Right lobe of liver (tissue), 6 donors: ENCODE data around the gene JAG1. TPM values are rescaled to one million over a fixed set of nuclear protein-coding genes. Genes with fewer than 3 reads are reported as not detected.

Experiments used
- ATAC-seq, 4 donors: fragments of 200-7000 bp; cut with Tn5 transposase; one replicate each; pipeline ENCODE4 v1.9.1; 2020; ENCODE audit warnings: mild to moderate bottlenecking in 4 of 4, moderate library complexity in 4 of 4
- DNase-seq, 3 donors: peaks; one replicate each; pipeline ENCODE4 v3.0.0-alpha.2; 2020
- H3K27ac ChIP-seq, 3 donors: fragments of 200-600 bp; one replicate each; pipeline ENCODE4 v1.8.0; 2022
- H3K27me3 ChIP-seq, 2 donors: fragments of 200-600 bp; one replicate each; pipeline ENCODE4 v1.8.0; 2022
- H3K36me3 ChIP-seq, 4 donors: fragments of 200-600 bp; sonication (generic) in 1 of 4; one replicate each; pipeline versions ENCODE4 v1.5.1 to v1.8.0; 2017 to 2022; ENCODE audit warnings: control low read depth in 1 of 4
- H3K4me1 ChIP-seq, 4 donors: fragments of 200-600 bp; sonication (generic) in 1 of 4; one replicate each; pipeline versions ENCODE4 v1.5.1 to v1.8.0; 2017 to 2022; ENCODE audit warnings: control low read depth in 1 of 4
- H3K4me3 ChIP-seq, 3 donors: fragments of 200-600 bp; one replicate each; pipeline ENCODE4 v1.8.0; 2022
- H3K9me3 ChIP-seq, 4 donors: fragments of 200-600 bp; sonication (generic) in 1 of 4; one replicate each; pipeline versions ENCODE4 v1.5.1 to v1.8.0; 2017 to 2022; ENCODE audit warnings: control low read depth in 1 of 4
- POLR2A ChIP-seq: fragments of 450-650 bp; IDR thresholded peaks from one replicate; pipeline ENCODE4 v1.6.1; 2017; ENCODE audit warnings: antibody characterized with exemption, mild to moderate bottlenecking
- WGBS: methylation state at CpG from one replicate; pipeline ENCODE4 v1.1.6; 2018; ENCODE audit warnings: low coverage, low lambda C conversion rate; ENCODE audit not compliant: insufficient coverage; ENCODE audit errors: missing lambda C conversion rate; 5-methylcytosine and 5-hydroxymethylcytosine counted together
- intact Hi-C, 2 donors: fragments of 100-400 bp; cut with DNase I; formaldehyde crosslinking; loops; one replicate each; pipeline versions ENCODE4 v1.11.2 to v1.14.1; 2022
- total RNA-seq, 6 experiments: library from RNA; depleted of rRNA in 2 of 6; stranded (reverse); fragments of >200 nt in 2 of 6; fragmentation: NEBNext Ultra II Directional in 3 of 6; extraction: Animal tissue kit (Norgen Biotek cat#: 25700) in 3 of 6; gene quantifications; one replicate each; pipeline versions ENCODE4 v1.1.0 to v1.2.4, GENCODE V29; 2016 to 2023
- TF ChIP-seq, protein P1 (sequence below), 4 donors: fragments of 200-600 bp in 3 of 4; fragments of 450-650 bp in 1 of 4; IDR thresholded peaks; one replicate each; pipeline versions ENCODE4 v1.5.1 to v1.8.0; 2016 to 2022; ENCODE audit warnings: antibody characterized with exemption in 4 of 4, mild to moderate bottlenecking in 2 of 4
- donor health status: DM: no; HTN: yes; CAD: no.
- donor health status: DM: no; HTN: no; CAD: no.
- donor health status: DM: no; HTN: no; CAD: no.
- donor health status: DM: no; HTN: yes; CAD: no.
- donor health status: DM: no; HTN: yes; CAD: no.

JAG1 gene
- total RNA-seq, 6 experiments from 2014 or later, result 3.1 to 8.5 (median 6.7) TPM

GRCh38 chr20:10696650-10697049 lies 22.9 kb upstream of the JAG1 start:
- Histone ChIP-seq H3K4me3 (no peak overlapping the region), H3K27me3 (no peaks in the 10 kb centered on the region), H3K36me3 (no peaks in the 10 kb centered on the region), H3K4me1 (no peaks in the 10 kb centered on the region), H3K27ac (no peak overlapping the region), H3K9me3 (no peaks in the 10 kb centered on the region)
- TF ChIP-seq POLR2A, result no peak
- TF ChIP-seq, protein P1, sequence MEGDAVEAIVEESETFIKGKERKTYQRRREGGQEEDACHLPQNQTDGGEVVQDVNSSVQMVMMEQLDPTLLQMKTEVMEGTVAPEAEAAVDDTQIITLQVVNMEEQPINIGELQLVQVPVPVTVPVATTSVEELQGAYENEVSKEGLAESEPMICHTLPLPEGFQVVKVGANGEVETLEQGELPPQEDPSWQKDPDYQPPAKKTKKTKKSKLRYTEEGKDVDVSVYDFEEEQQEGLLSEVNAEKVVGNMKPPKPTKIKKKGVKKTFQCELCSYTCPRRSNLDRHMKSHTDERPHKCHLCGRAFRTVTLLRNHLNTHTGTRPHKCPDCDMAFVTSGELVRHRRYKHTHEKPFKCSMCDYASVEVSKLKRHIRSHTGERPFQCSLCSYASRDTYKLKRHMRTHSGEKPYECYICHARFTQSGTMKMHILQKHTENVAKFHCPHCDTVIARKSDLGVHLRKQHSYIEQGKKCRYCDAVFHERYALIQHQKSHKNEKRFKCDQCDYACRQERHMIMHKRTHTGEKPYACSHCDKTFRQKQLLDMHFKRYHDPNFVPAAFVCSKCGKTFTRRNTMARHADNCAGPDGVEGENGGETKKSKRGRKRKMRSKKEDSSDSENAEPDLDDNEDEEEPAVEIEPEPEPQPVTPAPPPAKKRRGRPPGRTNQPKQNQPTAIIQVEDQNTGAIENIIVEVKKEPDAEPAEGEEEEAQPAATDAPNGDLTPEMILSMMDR (IDR thresholded peaks at IDR 0.05), result peak; percentile 42 to 84 (median 62)
- ATAC-seq (peak in 3 of 4 donors; percentile 29 to 67 (median 46)), DNase-seq (peak in 2 of 3 donors; percentile 25 to 53)
- intact Hi-C loops, result no loop called here
- WGBS, result 51% methylated on average over 4 of the region's 5 CpGs

- intact Hi-C loops, result no loop called here
Measured at GRCh38 chr20:10689385-10689784, 15.6 kb upstream of the JAG1 start.

GRCh38 chr20:10687895-10688294 lies 14.1 kb upstream of the JAG1 start:
- Histone ChIP-seq H3K9me3 (no peaks in the 10 kb centered on the region), H3K36me3 (no peaks in the 10 kb centered on the region), H3K4me3 (no peak overlapping the region), H3K4me1 (no peaks in the 10 kb centered on the region), H3K27ac (no peak overlapping the region), H3K27me3 (no peaks in the 10 kb centered on the region)
- DNase-seq, result no peak
- ATAC-seq, result no peak
- intact Hi-C loops, result no loop called here
- WGBS, result 76% methylated on average over 5 of the region's 5 CpGs
- TF ChIP-seq POLR2A, result no peak
- TF ChIP-seq, protein P1 (IDR thresholded peaks at IDR 0.05), result no peak

More at GRCh38 chr20:10689385-10689784, 15.6 kb upstream of the JAG1 start:
- H3K4me1 ChIP-seq, result no peaks in the 10 kb centered on the region
- no peak overlapping the region for H3K4me3 ChIP-seq
- H3K9me3 ChIP-seq, result no peaks in the 10 kb centered on the region
- 29% methylated on average over 1 of the region's 1 CpG for WGBS
- ATAC-seq, result no peak
- TF ChIP-seq, protein P1 (IDR thresholded peaks at IDR 0.05), result no peak
- TF ChIP-seq POLR2A, result no peak
- no peak for DNase-seq
- no peak overlapping the region for H3K27ac ChIP-seq
- H3K27me3 ChIP-seq, result no peaks in the 10 kb centered on the region
- H3K36me3 ChIP-seq, result no peaks in the 10 kb centered on the region

- intact Hi-C loops, result no loop called here
- Histone ChIP-seq H3K9me3 (no peaks in the 10 kb centered on the region), H3K4me3 (no peak overlapping the region), H3K27me3 (no peaks in the 10 kb centered on the region), H3K4me1 (no peaks in the 10 kb centered on the region), H3K27ac (no peak overlapping the region), H3K36me3 (no peaks in the 10 kb centered on the region)
- WGBS, result 97% methylated on average over 8 of the region's 14 CpGs
- TF ChIP-seq, protein P1 (IDR thresholded peaks at IDR 0.05), result no peak
- TF ChIP-seq POLR2A, result no peak
- DNase-seq (no peak), ATAC-seq (no peak)
Measured at GRCh38 chr20:10686356-10687133, 12.7 kb upstream of the JAG1 start.
